H1 (cell line): ENCODE measurements around the gene PRKN. TPM values are rescaled to one million over a fixed set of nuclear protein-coding genes. Genes with fewer than 3 reads are reported as not detected.

Experiments used
- ATF2 ChIP-seq: IDR thresholded peaks from 2 replicates; pipeline ENCODE4 v1.6.1; 2012; ENCODE audit warnings: low read length, inconsistent platforms
- CHD7 ChIP-seq: fragments of 300-600 bp; sonication (generic); IDR thresholded peaks from 2 replicates; pipeline ENCODE4 v1.7.1; 2012; ENCODE audit warnings: low read length, moderate library complexity, mild to moderate bottlenecking, inconsistent platforms; ENCODE audit not compliant: insufficient replicate concordance
- GTF2F1 ChIP-seq: IDR thresholded peaks from 2 replicates; pipeline ENCODE4 v1.6.1; 2012; ENCODE audit warnings: low read depth, low read length, improper control_type of control experiment, borderline replicate concordance
- NANOG ChIP-seq: IDR thresholded peaks from 2 replicates; pipeline ENCODE4 v1.6.1; 2011; ENCODE audit warnings: low read length, low read depth, mild to moderate bottlenecking, inconsistent platforms; ENCODE audit not compliant: insufficient read depth, poor library complexity, severe bottlenecking
- NRF1 ChIP-seq: IDR thresholded peaks from 2 replicates; pipeline ENCODE4 v1.6.1; 2011; ENCODE audit warnings: mild to moderate bottlenecking, low read depth, low read length, improper control_type of control experiment
- POLR2AphosphoS5 ChIP-seq: IDR thresholded peaks from 2 replicates; pipeline ENCODE4 v1.6.1; 2011; ENCODE audit warnings: low read depth, low read length
- RFX5 ChIP-seq: IDR thresholded peaks from 2 replicates; pipeline ENCODE4 v1.6.1; 2011; ENCODE audit warnings: low read depth, low read length, improper control_type of control experiment, borderline replicate concordance
- SAP30 ChIP-seq: fragments of 300-600 bp; sonication (generic); IDR thresholded peaks from 2 replicates; pipeline ENCODE4 v1.7.1; 2012; ENCODE audit warnings: low read length, moderate library complexity, mild to moderate bottlenecking, inconsistent platforms; ENCODE audit not compliant: insufficient read depth, insufficient replicate concordance
- SIX5 ChIP-seq: IDR thresholded peaks from 2 replicates; pipeline ENCODE4 v1.6.1; 2011; ENCODE audit warnings: mild to moderate bottlenecking, low read depth, low read length
- TCF12 ChIP-seq: IDR thresholded peaks from 2 replicates; pipeline ENCODE4 v1.6.1; 2011; ENCODE audit warnings: low read depth, mild to moderate bottlenecking, low read length
- polyA plus RNA-seq, 7 experiments: library from polyadenylated mRNA; depleted of rRNA in 3 of 7; stranded (reverse) in 5 of 7; unstranded in 2 of 7; fragments of >200 nt in 5 of 7; fragments of 200-250 nt in 2 of 7; gene quantifications; 1 replicate in 5 of 7; 2 replicates in 1 of 7; 4 replicates in 1 of 7; pipeline versions ENCODE4 v1.2.1 to v1.2.3, GENCODE V29; 2011 to 2013; ENCODE audit warnings: missing spikeins in 2 of 7, mixed read lengths in 2 of 7
- total RNA-seq: library from RNA; stranded (reverse); fragmentation: NEBNext Ultra II Directional; extraction: Animal tissue kit (Norgen Biotek cat#: 25700); gene quantifications from 2 replicates; pipeline ENCODE4 v1.2.1, GENCODE V29; 2021

PRKN gene
- total and polyA plus RNA-seq, 2 of the 8 experiments (the other 6 are each of a cell fraction or from before 2014, with no cell fraction given), result 0.13 to 0.29 TPM

- TF ChIP-seq CHD7 (no peak), SAP30 (no peak), POLR2AphosphoS5 (no peak), TCF12 (no peak), NRF1 (no peak), RFX5 (no peak), SIX5 (no peak), NANOG (no peak), GTF2F1 (no peak), ATF2 (no peak)
Observed at GRCh38 chr6:161906571-161906970, 821.0 kb downstream of the PRKN start (continued).
